Nephron (organoid): ENCODE measurements around the gene SMIM10L1.
A peak's percentile ranks its signal among the peaks of the same experiment; 100 is the strongest.

Experiments used
- H3K27ac Mint-ChIP-seq, 3 experiments: 2 replicates each; pipeline ENCODE4 v1.8.0; 2020; ENCODE audit warnings: mixed read lengths in 3 of 3, mild to moderate bottlenecking in 2 of 3, moderate library complexity in 1 of 3
- H3K27me3 Mint-ChIP-seq: 2 replicates; pipeline ENCODE4 v1.8.0; 2021; ENCODE audit warnings: low read depth, mild to moderate bottlenecking, moderate library complexity, mixed read lengths
- H3K36me3 Mint-ChIP-seq: 2 replicates; pipeline ENCODE4 v1.8.0; 2020; ENCODE audit warnings: low read depth, mixed read lengths
- H3K4me1 Mint-ChIP-seq: 2 replicates; pipeline ENCODE4 v1.8.0; 2020; ENCODE audit warnings: mixed read lengths
- H3K4me3 Mint-ChIP-seq, 3 experiments: 2 replicates each; pipeline ENCODE4 v1.8.0; 2020; ENCODE audit warnings: mild to moderate bottlenecking in 3 of 3, mixed read lengths in 3 of 3, moderate library complexity in 2 of 3
- H3K9me3 Mint-ChIP-seq: 2 replicates; pipeline ENCODE4 v1.8.0; 2020; ENCODE audit warnings: mixed read lengths
- TF ChIP-seq, protein P1 (sequence below), 3 experiments: fragments of 200-600 bp; sonication (generic); IDR thresholded peaks; one replicate each; pipeline ENCODE4 v1.5.0; 2021; ENCODE audit warnings: antibody characterized with exemption in 3 of 3; ENCODE audit not compliant: unreplicated experiment in 3 of 3

SMIM10L1 gene

DNA sequence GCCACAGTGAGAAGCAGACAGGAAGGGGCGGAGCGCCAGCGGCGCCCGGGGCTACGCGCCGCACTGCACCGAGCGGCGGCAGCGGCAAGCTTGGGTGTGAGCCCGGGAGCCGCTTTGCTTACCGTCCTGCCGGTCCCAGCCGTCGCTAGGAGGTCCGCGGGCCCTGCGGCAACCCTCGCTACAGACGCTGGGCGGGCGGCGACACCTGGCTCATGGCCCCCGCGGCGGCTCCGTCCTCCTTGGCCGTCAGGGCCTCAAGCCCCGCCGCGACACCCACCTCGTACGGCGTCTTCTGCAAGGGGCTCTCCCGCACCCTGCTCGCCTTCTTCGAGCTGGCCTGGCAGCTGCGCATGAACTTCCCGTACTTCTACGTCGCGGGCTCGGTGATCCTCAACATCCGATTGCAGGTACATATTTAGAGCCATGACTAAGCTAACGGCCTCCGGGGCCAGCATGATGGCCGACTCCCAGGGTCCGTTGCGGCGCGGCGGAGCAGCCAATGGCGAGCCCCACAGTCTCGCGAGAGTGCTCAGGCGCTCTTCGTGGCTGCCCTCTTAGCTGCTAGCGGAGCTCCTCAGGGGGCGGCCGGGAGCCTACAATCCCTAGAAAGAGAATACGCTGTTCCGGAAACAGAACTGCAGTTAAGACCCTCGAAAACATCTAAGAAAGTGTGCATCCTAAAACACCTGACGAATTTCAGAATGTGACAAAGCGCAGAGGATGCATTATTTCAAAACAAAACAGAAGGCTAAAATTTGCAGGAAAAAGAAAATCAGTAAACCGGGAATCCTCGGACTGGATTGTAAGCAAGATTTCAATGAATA lies at the start of gene SMIM10L1:
Gene SMIM10L1, plus strand, starts transcription at position 50 of the 824 bp plus-strand sequence. Its CDS starts 163 bp downstream, at position 213.
- Mint-ChIP-seq H3K9me3 (no peaks in the 10 kb centered on the region), H3K36me3 (peaks cover 51% of the 10 kb centered on the region), H3K4me1 (peaks cover 46% of the 10 kb centered on the region), H3K27ac (peak within 1 kb of the TSS; percentile 99 to 100 (median 100)), H3K4me3 (peak within 1 kb of the TSS; percentile 96 to 98 (median 96)), H3K27me3 (no peaks in the 10 kb centered on the region)
- TF ChIP-seq, protein P1, sequence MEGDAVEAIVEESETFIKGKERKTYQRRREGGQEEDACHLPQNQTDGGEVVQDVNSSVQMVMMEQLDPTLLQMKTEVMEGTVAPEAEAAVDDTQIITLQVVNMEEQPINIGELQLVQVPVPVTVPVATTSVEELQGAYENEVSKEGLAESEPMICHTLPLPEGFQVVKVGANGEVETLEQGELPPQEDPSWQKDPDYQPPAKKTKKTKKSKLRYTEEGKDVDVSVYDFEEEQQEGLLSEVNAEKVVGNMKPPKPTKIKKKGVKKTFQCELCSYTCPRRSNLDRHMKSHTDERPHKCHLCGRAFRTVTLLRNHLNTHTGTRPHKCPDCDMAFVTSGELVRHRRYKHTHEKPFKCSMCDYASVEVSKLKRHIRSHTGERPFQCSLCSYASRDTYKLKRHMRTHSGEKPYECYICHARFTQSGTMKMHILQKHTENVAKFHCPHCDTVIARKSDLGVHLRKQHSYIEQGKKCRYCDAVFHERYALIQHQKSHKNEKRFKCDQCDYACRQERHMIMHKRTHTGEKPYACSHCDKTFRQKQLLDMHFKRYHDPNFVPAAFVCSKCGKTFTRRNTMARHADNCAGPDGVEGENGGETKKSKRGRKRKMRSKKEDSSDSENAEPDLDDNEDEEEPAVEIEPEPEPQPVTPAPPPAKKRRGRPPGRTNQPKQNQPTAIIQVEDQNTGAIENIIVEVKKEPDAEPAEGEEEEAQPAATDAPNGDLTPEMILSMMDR (IDR thresholded peaks at IDR 0.05; ENCODE audit: unreplicated experiment in 3 of 3) = no peak

DNA sequence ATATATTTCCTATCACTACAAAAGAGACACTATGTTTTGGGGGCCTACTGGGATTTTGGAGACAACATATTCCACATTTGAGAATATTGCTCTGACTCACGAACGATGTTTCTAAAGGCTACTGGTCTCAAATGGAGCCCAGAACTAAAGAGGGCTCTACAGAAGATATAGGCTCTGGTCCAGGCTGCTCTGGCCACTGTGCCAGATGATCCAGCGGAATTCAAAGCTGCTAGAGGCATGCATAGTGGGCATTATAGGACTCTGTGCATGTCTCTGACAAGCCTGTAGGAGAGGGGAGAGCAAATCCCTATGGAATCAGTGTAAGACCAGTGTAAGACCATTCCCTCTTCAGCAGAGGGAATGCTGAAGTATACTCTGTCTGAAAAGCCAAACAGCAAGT lies 40.6 kb upstream of the SMIM10L1 start:
- Mint-ChIP-seq H3K27me3 (no peaks in the 10 kb centered on the region), H3K27ac (no peak overlapping the region), H3K4me1 (no peaks in the 10 kb centered on the region), H3K36me3 (peaks cover 54% of the 10 kb centered on the region), H3K4me3 (no peak overlapping the region), H3K9me3 (peaks cover 10% of the 10 kb centered on the region)
- TF ChIP-seq, protein P1 (IDR thresholded peaks at IDR 0.05; ENCODE audit: unreplicated experiment in 3 of 3) = no peak

DNA sequence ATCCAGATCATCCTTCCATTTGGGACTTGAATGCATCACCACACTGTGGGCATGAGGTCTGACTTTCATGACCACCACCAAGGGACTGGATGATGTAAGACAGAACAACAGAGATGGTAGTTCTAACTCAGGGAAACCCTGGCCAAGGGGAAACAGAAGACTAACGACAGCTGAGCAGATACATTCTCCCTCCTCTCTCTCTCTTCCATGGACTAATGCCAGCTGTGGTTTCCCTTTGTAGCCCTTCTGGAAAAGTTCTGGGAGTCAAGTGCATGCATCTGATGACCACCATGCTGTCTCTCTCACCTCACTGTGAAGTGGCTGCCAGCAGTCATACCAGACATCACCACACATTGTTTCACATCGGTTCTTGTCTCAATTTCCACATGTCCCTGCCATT lies 40.0 kb upstream of the SMIM10L1 start:
- H3K9me3 Mint-ChIP-seq = peaks cover 9% of the 10 kb centered on the region
- TF ChIP-seq, protein P1 (IDR thresholded peaks at IDR 0.05; ENCODE audit: unreplicated experiment in 3 of 3) = no peak
- H3K4me1 Mint-ChIP-seq = no peaks in the 10 kb centered on the region

DNA sequence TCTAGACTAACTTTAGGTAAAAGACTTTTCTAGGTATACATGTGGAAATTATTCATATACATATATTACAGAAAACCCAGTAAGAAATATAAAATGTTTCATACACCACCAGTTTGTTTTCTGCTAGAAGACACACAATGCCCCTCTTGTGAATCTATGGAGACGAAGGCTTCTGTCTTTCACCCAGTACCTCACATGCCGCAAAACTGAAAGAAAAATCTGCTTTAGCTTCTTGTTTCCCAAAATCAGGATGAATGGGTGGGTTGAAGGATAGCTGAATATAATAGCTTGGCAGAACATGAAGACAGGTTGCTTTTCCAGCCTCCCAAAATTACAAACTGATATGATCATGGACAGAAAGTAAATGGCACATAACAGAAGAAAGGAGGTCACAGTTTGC lies 37.8 kb upstream of the SMIM10L1 start:
- Mint-ChIP-seq H3K4me1 (no peaks in the 10 kb centered on the region), H3K27me3 (no peaks in the 10 kb centered on the region), H3K9me3 (no peaks in the 10 kb centered on the region), H3K36me3 (peaks cover 42% of the 10 kb centered on the region), H3K4me3 (no peak overlapping the region), H3K27ac (no peak overlapping the region)
- TF ChIP-seq, protein P1 (IDR thresholded peaks at IDR 0.05; ENCODE audit: unreplicated experiment in 3 of 3) = no peak

More for the DNA sequence above, 40.0 kb upstream of the SMIM10L1 start:
- H3K27ac Mint-ChIP-seq = no peak overlapping the region
- H3K4me3 Mint-ChIP-seq = no peak overlapping the region
- no peaks in the 10 kb centered on the region for H3K27me3 Mint-ChIP-seq
- H3K36me3 Mint-ChIP-seq = peaks cover 52% of the 10 kb centered on the region

DNA sequence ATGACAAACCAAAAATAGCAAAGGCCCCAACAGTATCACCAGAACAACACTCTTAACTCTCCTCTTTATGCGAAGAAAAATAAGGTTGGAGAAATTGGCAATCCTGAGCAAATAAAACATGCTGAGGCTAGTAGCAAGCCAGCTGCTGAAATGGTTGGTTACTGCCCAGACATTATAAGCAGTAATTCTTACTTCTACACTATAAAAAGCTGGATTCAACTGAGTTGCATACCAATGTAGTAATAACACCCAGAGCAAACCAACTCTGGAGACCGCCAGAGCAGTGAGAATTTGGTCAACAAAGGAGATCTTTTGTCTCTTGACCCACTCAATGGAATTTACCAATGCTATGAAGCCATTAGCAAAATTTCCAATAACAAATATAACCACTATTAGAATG lies 37.2 kb upstream of the SMIM10L1 start:
- Mint-ChIP-seq H3K36me3 (peaks cover 36% of the 10 kb centered on the region), H3K27ac (no peak overlapping the region), H3K27me3 (no peaks in the 10 kb centered on the region), H3K4me1 (no peaks in the 10 kb centered on the region), H3K4me3 (no peak overlapping the region), H3K9me3 (no peaks in the 10 kb centered on the region)
- TF ChIP-seq, protein P1 (IDR thresholded peaks at IDR 0.05; ENCODE audit: unreplicated experiment in 3 of 3) = no peak

DNA sequence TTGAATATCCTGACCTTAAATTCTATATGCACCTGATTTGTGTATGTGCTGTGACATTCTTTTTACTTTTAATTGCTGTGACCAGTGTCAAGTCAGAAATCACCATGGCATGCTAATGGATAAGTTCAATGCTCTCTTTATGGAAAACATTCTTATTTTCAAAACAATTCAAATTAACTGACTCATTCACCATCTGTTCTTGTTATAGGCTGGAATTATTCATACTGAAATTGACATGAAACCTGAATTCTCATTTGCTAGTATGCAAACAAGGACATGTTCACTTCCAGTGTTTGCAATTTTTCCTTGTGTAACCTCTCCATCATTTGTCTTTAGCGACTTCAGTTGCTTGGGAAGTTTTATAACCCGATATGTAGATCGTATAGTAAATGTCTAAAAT lies 36.7 kb upstream of the SMIM10L1 start, which contains the start of gene TAS2R30:
Gene TAS2R30, minus strand, starts transcription at position 340 of the 400 bp plus-strand sequence. CDS start 400 bp downstream, outside the sequence.
- Mint-ChIP-seq H3K4me1 (no peaks in the 10 kb centered on the region), H3K9me3 (no peaks in the 10 kb centered on the region), H3K27ac (no peak within 1 kb of the TSS), H3K4me3 (no peak within 1 kb of the TSS), H3K27me3 (no peaks in the 10 kb centered on the region), H3K36me3 (peaks cover 36% of the 10 kb centered on the region)
- TF ChIP-seq, protein P1 (IDR thresholded peaks at IDR 0.05; ENCODE audit: unreplicated experiment in 3 of 3) = no peak
